GM18498 (cell line): Measurements from ENCODE around the gene CPZ.

ENCODE experiments used
- ATAC-seq: cut with Tn5 transposase; IDR thresholded peaks from one replicate; pipeline ENCODE4 v1.9.1; 2021; ENCODE audit warnings: mild to moderate bottlenecking, moderate library complexity; ENCODE audit not compliant: unreplicated experiment

CPZ gene

GRCh38 chr4:8593264-8594096, 915 bp downstream of the CPZ start:
- ATAC-seq, result no peak

- no peak for ATAC-seq
Observed at GRCh38 chr4:8594097-8595038, 1.8 kb downstream of the CPZ start.

- ATAC-seq, result no peak
Observed at GRCh38 chr4:8595237-8596087, 2.9 kb downstream of the CPZ start.

GRCh38 chr4:8596891-8597290, 4.3 kb downstream of the CPZ start:
- ATAC-seq, result no peak

- ATAC-seq, result no peak
Observed at GRCh38 chr4:8597319-8597718, 4.8 kb downstream of the CPZ start.

GRCh38 chr4:8597791-8598190, 5.2 kb downstream of the CPZ start:
- ATAC-seq, result no peak

GRCh38 chr4:8598391-8599090, 6.0 kb downstream of the CPZ start:
- ATAC-seq, result no peak

GRCh38 chr4:8599091-8599460, 6.5 kb downstream of the CPZ start:
- ATAC-seq, result no peak

- ATAC-seq, result no peak
Observed at GRCh38 chr4:8599657-8600056, 7.1 kb downstream of the CPZ start.

GRCh38 chr4:8600266-8600665, 7.7 kb downstream of the CPZ start:
- ATAC-seq, result no peak

- no peak for ATAC-seq
Observed at GRCh38 chr4:8600686-8601085, 8.1 kb downstream of the CPZ start.

GRCh38 chr4:8601086-8601485, 8.5 kb downstream of the CPZ start:
- ATAC-seq, result no peak

GRCh38 chr4:8601556-8601955, 9.0 kb downstream of the CPZ start:
- no peak for ATAC-seq

- ATAC-seq, result no peak
Observed at GRCh38 chr4:8602686-8603430, 10.3 kb downstream of the CPZ start.

GRCh38 chr4:8603931-8604330, 11.4 kb downstream of the CPZ start:
- no peak for ATAC-seq

GRCh38 chr4:8605289-8605688, 12.7 kb downstream of the CPZ start:
- ATAC-seq, result no peak

- ATAC-seq, result no peak
Observed at GRCh38 chr4:8606476-8606875, 13.9 kb downstream of the CPZ start.

GRCh38 chr4:8606966-8607365, 14.4 kb downstream of the CPZ start:
- no peak for ATAC-seq

- peak; percentile 53 for ATAC-seq
Observed at GRCh38 chr4:8607603-8608481, 15.3 kb downstream of the CPZ start.
